CD4-positive, alpha-beta T cell (primary cell): ENCODE results near the gene PLPPR1. TPM values are rescaled to one million over a fixed set of nuclear protein-coding genes. Genes with fewer than 3 reads are reported as not detected.

Experiments used
- ATAC-seq: fragments of 200-7000 bp; cut with Tn5 transposase; one replicate; pipeline ENCODE4 v1.10.0; 2022; ENCODE audit warnings: mild to moderate bottlenecking; ENCODE audit not compliant: poor library complexity
- CTCF ChIA-PET: fragments of 350-600 bp; sonication (Branson Sonifier 250); formaldehyde crosslinking; loops from one replicate; lab custom pipeline; 2021; ENCODE audit warnings: antibody characterized with exemption, inconsistent platforms; lab: Charles Lee
- POLR2A ChIA-PET: fragments of 350-600 bp; sonication (Branson Sonifier 250); formaldehyde crosslinking; loops from one replicate; lab custom pipeline; 2021; ENCODE audit warnings: antibody characterized with exemption, inconsistent platforms; lab: Charles Lee
- DNase-seq, 14 experiments: peaks; one replicate each; pipeline ENCODE4 v3.0.0-alpha.2; 2013 to 2020; ENCODE audit warnings: mixed read lengths in 2 of 14
- H3K27ac ChIP-seq, 2 donors: one replicate each; pipeline versions ENCODE4 v1.5.1 to v1.7.0; 2013; ENCODE audit warnings: low read length in 2 of 2, low read depth in 1 of 2, mild to moderate bottlenecking in 1 of 2
- H3K27me3 ChIP-seq, 2 experiments: 1 replicate in 1 of 2; 2 replicates in 1 of 2; pipeline versions ENCODE4 v1.6.1 to v1.7.0; 2013; ENCODE audit warnings: low read length in 2 of 2, control low read depth in 1 of 2, mild to moderate bottlenecking in 1 of 2, moderate library complexity in 1 of 2; ENCODE audit not compliant: insufficient read depth in 2 of 2, control insufficient read depth in 1 of 2
- H3K36me3 ChIP-seq: one replicate; pipeline ENCODE4 v1.6.1; 2013; ENCODE audit warnings: low read length, control low read depth; ENCODE audit not compliant: insufficient read depth
- H3K4me1 ChIP-seq: one replicate; pipeline ENCODE4 v1.6.1; 2013; ENCODE audit warnings: low read length, control low read depth; ENCODE audit not compliant: insufficient read depth
- H3K4me3 ChIP-seq: one replicate; pipeline ENCODE4 v1.5.1; 2013; ENCODE audit warnings: mild to moderate bottlenecking, low read length, moderate library complexity
- H3K9me3 ChIP-seq, 2 experiments: 1 replicate in 1 of 2; 2 replicates in 1 of 2; pipeline versions ENCODE4 v1.6.1 to v1.7.0; 2013; ENCODE audit warnings: low read length in 2 of 2, mild to moderate bottlenecking in 2 of 2, control low read depth in 1 of 2, moderate library complexity in 1 of 2; ENCODE audit not compliant: control insufficient read depth in 1 of 2, insufficient read depth in 1 of 2
- H3K27ac Mint-ChIP-seq: one replicate; pipeline ENCODE4 v1.8.0; 2020; ENCODE audit warnings: mixed read lengths
- H3K27me3 Mint-ChIP-seq: one replicate; pipeline ENCODE4 v1.8.0; 2021; ENCODE audit warnings: mixed read lengths
- H3K36me3 Mint-ChIP-seq: one replicate; pipeline ENCODE4 v1.8.0; 2021; ENCODE audit warnings: low read depth, mixed read lengths
- H3K4me1 Mint-ChIP-seq: one replicate; pipeline ENCODE4 v1.8.0; 2021; ENCODE audit warnings: low read depth, mixed read lengths
- H3K4me3 Mint-ChIP-seq: one replicate; pipeline ENCODE4 v1.8.0; 2020; ENCODE audit warnings: mild to moderate bottlenecking, mixed read lengths
- H3K9me3 Mint-ChIP-seq: one replicate; pipeline ENCODE4 v1.8.0; 2020; ENCODE audit warnings: mixed read lengths
- CTCF ChIP-seq: fragments of 200-600 bp; IDR thresholded peaks from one replicate; pipeline ENCODE4 v1.8.0; 2022; ENCODE audit warnings: antibody characterized with exemption, mild to moderate bottlenecking
- intact Hi-C, 2 experiments: fragments of 100-400 bp; cut with DNase I in 1 of 2; cut with micrococcal nuclease in 1 of 2; formaldehyde crosslinking; loops; one replicate each; pipeline versions ENCODE4 v1.15.1 to v1.9.0; 2023 to 2025; cut with DNase I, micrococcal nuclease
- total RNA-seq, 174 experiments: library from RNA in 2 of 174; stranded (reverse) in 2 of 174; gene quantifications; one replicate each; pipeline ENCODE4 v1.2.3 and lab custom pipeline; 2021 to 2026

The PLPPR1 gene
- total RNA-seq, 2 experiments from 2014 or later = not detected

GRCh38 chr9:101270302-101270701 is 241.8 kb downstream of the PLPPR1 start:
- H3K4me3 ChIP-seq = no peak overlapping the region
- no peaks in the 10 kb centered on the region for H3K27me3 ChIP-seq
- no peaks in the 10 kb centered on the region for H3K4me1 ChIP-seq
- CTCF ChIA-PET = no interaction called here
- H3K27ac ChIP-seq = no peak overlapping the region
- peaks cover 23% of the 10 kb centered on the region for H3K27me3 Mint-ChIP-seq
- H3K4me1 Mint-ChIP-seq = no peaks in the 10 kb centered on the region
- no peaks in the 10 kb centered on the region for H3K9me3 ChIP-seq
- H3K27ac Mint-ChIP-seq = no peak overlapping the region
- no peak overlapping the region for H3K4me3 Mint-ChIP-seq
- no peaks in the 10 kb centered on the region for H3K9me3 Mint-ChIP-seq
- H3K36me3 ChIP-seq = no peaks in the 10 kb centered on the region
- DNase-seq (no peak), ATAC-seq (no peak)
- POLR2A ChIA-PET = no interaction called here
- H3K36me3 Mint-ChIP-seq = no peaks in the 10 kb centered on the region
- intact Hi-C loops = no loop called here
- TF ChIP-seq CTCF = no peak

- no peak overlapping the region for H3K27ac ChIP-seq
- no peaks in the 10 kb centered on the region for H3K27me3 ChIP-seq
- Mint-ChIP-seq H3K9me3 (no peaks in the 10 kb centered on the region), H3K27ac (no peak overlapping the region), H3K27me3 (peaks cover 29% of the 10 kb centered on the region), H3K4me1 (no peaks in the 10 kb centered on the region), H3K4me3 (no peak overlapping the region), H3K36me3 (no peaks in the 10 kb centered on the region)
- H3K9me3 ChIP-seq = no peaks in the 10 kb centered on the region
- ATAC-seq = no peak
- no peak for DNase-seq
- H3K4me1 ChIP-seq = no peaks in the 10 kb centered on the region
- ChIA-PET POLR2A (no interaction called here), CTCF (no interaction called here)
- TF ChIP-seq CTCF = no peak
- H3K4me3 ChIP-seq = no peak overlapping the region
- intact Hi-C loops = no loop called here
- no peaks in the 10 kb centered on the region for H3K36me3 ChIP-seq
Measured at GRCh38 chr9:101271102-101271501, 242.6 kb downstream of the PLPPR1 start.

- Mint-ChIP-seq H3K27me3 (peaks cover 40% of the 10 kb centered on the region), H3K4me1 (no peaks in the 10 kb centered on the region), H3K9me3 (no peaks in the 10 kb centered on the region), H3K27ac (no peak overlapping the region), H3K36me3 (no peaks in the 10 kb centered on the region), H3K4me3 (no peak overlapping the region)
- Histone ChIP-seq H3K4me1 (no peaks in the 10 kb centered on the region), H3K4me3 (no peak overlapping the region), H3K9me3 (peaks cover 0 to 5% of the 10 kb centered on the region in 2 experiments), H3K27me3 (peaks cover 0 to 7% of the 10 kb centered on the region in 2 experiments), H3K27ac (no peak overlapping the region), H3K36me3 (no peaks in the 10 kb centered on the region)
- CTCF ChIA-PET = no interaction called here
- no peak for TF ChIP-seq CTCF
- intact Hi-C loops = no loop called here
- POLR2A ChIA-PET = no interaction called here
- ATAC-seq (no peak), DNase-seq (no peak)
Measured at GRCh38 chr9:101274971-101275768, 246.6 kb downstream of the PLPPR1 start.
